GM21529 (cell line): Measurements from ENCODE around the gene CUZD1.
A peak's percentile ranks its signal among the peaks of the same experiment; 100 is the strongest.
"Not testable (repeated sequence)": the region's sequence is repeated elsewhere in the genome, so short reads cannot be mapped to it uniquely, and the experiment has no call there.

Experiments
- ATAC-seq: cut with Tn5 transposase; IDR thresholded peaks from one replicate; pipeline ENCODE4 v1.9.1; 2021; ENCODE audit not compliant: unreplicated experiment

Gene CUZD1, protein sequence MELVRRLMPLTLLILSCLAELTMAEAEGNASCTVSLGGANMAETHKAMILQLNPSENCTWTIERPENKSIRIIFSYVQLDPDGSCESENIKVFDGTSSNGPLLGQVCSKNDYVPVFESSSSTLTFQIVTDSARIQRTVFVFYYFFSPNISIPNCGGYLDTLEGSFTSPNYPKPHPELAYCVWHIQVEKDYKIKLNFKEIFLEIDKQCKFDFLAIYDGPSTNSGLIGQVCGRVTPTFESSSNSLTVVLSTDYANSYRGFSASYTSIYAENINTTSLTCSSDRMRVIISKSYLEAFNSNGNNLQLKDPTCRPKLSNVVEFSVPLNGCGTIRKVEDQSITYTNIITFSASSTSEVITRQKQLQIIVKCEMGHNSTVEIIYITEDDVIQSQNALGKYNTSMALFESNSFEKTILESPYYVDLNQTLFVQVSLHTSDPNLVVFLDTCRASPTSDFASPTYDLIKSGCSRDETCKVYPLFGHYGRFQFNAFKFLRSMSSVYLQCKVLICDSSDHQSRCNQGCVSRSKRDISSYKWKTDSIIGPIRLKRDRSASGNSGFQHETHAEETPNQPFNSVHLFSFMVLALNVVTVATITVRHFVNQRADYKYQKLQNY

DNA sequence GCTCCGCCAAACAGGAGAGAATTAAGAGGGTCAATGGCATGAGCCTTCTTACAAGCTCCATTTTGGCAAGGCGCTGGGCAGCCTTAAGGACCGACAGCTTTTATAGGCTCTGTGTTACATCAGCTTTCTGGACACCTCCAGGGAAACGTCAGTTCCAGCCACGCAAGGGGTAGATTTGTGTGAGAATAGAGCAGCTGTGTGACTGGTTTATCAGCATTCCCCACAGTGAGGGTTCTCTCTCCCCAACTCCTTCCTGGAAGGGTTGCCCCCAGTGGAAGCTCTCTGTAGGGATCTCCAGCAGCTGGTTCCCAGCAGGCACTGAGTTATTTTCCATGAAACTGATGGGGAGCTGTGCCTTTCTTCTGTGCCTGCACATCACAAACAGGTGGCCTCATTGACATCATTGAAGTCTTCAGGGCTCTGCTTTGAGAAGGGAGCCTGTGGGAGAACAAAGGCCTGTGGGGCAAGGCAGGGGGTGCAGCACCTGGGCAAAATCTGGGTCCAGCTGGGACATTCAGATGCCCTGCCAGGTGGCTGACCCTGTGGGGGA lies at the start of gene CUZD1:
Gene CUZD1, minus strand, starts transcription at position 75 of the 550 bp plus-strand sequence. Its CDS starts 14 bp downstream, at position 61.
- no peak for ATAC-seq

DNA sequence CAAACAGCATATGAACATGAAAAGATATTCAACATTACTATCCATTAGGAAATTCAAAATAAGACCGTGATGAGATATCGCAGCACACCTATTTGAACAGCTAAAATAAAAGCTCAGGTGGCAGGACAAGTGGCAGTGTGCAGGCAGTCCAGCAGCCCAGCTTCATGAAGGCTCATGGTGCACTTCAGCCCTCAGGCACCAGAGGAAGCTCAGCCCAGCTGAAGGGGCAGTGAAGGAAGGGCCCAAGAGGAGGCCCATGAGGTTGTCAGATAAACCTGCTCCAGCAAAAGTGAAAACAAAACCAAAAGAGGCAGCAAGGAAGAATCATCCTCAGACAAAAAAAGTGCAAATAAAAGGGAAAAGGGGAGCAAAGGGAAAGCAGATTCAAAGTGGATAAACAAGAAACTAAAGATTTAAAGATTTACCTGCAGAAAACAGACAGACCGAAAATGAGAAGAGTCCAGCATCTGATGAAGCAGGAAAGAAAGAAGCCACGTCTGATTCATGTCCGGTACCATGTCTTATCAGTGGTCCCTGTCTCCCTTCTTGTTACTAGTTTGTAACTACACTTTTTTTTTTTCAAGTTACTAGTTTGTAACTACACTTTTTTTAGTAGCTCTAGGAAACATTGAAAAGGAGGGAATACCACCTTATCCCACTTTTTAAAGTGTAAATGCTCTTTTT lies 48.7 kb upstream of the CUZD1 start:
- no peak for ATAC-seq

DNA sequence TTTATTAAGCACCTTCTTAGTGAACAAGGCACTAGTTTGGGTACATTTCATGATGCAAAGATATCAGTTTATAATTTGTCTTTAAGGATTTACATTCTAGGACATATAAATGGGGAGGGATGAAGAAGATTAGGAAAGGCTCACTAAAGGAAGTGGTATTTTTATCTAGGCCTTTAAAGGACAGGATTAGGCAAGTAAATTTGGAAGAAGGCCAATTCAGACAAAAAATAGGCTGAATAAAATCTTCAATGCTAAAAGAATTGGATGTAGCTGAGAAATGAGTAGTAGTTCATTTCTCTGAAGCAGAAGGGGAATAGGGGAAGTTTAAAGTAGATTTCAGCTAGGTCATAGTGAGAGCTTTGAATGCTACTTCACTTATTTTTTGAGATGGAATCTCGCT lies 38.5 kb upstream of the CUZD1 start:
- ATAC-seq = no peak

DNA sequence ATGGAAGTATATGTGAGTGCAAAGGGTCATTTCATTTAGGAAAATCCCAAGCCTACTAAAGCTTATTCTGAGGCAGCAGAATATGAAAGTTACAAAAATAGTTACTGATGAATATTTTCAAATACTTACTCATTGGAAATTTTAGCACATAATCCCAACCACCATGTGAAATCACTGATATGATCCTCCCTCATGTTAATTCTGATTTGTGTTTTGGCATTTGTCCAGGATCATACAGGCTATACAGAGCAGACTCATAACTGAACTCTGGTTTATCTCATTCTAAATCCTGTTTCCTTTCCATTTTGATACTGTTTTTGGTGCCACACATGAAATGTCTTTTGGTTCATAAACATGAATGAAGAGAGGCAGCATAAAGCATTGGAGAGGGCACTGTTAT lies 37.1 kb upstream of the CUZD1 start:
- no peak for ATAC-seq

DNA sequence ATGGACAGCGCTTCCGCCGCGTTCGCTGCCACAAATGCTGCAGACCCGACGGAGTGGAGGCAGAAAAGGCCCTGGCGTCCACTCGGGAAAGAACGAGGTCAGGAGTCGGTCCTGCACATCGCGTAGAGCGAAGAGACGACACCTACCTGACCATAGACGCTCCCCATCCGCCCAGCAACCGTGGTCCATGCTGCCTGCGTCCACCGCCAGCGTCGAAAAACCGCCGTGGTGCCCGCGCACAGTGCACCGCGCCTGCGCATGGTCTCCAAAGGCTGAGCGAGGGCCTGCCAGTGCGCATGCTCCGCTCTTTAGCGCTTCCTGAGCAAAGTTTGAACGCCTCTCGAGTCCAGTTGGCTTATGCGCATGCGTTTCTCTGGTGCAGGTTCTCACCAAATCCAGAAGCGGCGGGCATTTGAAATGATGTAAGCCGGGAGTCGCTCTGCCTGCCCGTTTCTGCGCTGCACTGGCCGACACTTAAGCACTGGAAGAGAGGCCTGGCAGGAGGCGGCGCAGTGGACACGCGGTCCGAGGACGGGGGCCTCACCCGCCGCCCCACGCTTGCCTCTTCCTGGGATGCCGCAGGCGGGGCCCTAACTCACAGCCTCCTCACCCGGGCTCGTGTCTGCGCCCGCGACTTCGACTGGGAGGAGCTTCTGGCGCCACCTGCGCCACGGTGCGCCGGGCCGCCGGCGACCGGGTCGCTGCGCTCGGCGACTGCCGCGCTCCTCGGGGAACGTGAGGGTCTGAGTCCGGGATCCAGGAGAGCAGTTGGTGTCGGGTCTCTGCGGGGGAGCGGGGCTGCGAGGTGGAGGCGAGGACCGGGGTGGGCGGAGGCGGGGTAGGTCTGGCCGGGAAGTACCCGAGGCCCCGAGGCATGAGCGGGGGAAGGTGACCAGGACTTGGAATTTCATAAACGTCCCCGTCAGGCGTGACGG lies 33.9 kb upstream of the CUZD1 start, which contains the start of gene FAM24B:
Gene FAM24B, minus strand, starts transcription at position 243 of the 935 bp plus-strand sequence. CDS start 29,066 bp downstream, outside the sequence.
- ATAC-seq = peak; percentile 82

DNA sequence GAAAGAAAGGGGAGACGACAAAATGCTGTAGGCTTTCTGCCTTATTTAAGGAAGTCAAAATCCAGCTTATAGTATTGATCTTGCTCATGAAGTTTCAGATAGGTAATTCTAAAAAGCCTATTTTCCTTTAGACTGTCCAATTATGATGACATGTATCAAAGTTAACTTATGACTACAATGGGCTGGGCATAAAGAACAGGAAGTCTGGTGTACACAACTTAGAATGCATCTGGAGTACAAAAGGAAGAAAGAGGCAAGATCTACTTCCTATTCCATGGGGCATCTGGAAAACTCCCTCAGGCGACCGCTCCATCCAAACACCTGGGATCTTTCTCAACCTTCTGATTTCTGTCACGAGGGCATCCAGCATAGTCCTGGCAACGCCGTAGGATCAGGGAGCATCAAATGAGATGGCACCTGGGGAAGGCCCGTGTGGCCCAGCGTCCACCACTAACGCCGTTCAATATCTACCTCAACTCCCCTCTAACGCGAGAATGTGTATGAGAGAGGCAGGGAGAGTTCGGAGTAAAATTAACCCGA lies 33.2 kb upstream of the CUZD1 start:
- peak; percentile 9 for ATAC-seq

DNA sequence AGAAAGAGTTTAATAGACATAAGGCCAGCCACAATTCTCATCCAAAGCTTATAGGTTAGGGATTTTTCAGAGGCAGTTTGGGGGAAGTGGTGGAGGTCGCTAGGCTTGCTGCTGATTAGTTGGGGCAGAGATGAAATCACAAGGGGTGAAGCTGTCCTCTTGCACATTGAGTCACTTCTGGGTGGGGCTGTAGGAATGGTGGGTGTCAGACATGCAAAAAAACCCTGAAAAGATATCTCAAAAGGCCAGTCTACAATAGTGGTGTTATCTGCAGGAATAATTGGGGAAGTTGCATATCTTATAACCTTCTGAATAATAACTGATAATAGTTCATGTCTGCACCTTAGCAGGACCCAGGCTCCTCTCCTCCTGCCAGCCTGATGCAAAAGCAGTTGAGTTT lies 31.6 kb upstream of the CUZD1 start:
- no peak for ATAC-seq

DNA sequence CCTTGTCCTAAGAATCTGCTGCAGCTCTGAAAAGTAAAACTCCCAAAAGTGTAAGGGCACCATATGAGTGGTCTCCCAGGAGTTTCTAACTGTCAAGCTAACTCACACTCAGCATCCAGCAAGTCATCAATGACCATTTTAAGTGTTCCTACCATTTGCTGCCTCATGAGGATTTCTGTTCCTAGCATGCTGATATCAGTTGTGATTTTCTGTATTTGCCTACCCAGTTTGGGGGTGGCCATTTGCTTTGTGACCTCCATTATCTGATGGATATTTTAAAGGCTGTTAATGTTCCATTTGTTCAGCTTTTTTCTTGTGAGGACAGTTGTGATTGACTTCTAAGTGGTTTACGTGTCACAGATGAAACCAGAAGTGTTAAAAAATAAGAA lies 30.8 kb upstream of the CUZD1 start:
- ATAC-seq = no peak

DNA sequence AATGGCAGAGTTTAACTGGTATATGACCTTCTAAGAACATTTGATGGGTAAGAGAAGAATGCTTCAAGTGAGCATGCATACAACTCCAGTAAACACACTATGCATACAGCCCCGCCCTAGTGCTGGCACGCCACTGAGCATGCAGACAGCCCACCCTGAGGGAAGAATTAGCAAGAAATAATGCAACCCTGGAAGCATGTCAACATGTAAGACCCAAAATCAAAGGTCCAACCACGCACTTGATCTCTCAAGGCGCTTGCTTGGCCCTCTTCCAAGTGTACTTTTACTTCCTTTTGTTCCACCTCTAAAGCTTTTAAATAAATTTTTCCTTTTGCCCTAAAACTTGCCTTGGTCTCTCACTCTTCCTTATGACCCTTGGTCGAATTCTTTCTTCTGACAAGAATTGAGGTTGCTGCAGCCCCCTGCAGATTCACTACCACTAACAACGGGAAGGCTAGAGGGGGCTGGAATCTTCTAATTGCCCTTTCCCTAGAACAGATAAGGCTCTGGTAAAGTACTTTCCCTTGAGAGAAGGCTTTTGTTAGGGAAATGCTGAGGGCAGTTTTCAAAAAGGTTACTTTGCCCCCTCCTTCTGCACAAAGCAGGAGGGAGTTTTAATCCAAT lies 30.3 kb upstream of the CUZD1 start:
- no peak for ATAC-seq

DNA sequence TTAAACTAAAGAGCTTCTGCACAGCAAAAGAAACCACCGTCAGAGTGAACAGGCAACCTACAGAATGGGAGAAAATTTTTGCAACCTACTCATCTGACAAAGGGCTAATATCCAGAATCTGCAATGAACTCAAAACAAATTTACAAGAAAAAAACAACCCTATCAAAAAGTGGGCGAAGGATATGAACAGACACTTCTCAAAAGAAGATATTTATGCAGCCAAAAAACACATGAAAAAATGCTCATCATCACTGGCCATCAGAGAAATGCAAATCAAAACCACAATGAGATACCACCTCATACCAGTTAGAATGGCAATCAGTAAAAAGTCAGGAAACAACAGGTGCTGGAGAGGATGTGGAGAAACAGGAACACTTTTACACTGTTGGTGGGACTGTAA lies 26.3 kb upstream of the CUZD1 start:
- not testable (repeated sequence) for ATAC-seq

DNA sequence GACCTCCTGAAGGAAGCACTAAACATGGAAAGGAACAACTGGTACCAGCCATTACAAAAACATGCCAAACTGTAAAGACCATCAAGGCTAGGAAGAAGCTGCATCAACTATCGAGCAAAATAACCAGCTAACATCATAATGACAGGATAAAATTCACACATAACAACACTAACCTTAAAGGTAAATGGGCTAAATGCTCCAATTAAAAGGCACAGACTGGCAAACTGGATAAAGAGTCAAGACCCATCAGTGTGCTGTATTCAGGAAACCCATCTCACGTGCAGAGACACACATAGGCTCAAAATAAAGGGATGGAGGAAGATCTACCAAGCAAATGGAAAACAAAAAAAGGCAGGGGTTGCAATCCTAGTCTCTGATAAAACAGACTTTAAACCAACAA lies 23.1 kb upstream of the CUZD1 start:
- not testable (repeated sequence) for ATAC-seq

DNA sequence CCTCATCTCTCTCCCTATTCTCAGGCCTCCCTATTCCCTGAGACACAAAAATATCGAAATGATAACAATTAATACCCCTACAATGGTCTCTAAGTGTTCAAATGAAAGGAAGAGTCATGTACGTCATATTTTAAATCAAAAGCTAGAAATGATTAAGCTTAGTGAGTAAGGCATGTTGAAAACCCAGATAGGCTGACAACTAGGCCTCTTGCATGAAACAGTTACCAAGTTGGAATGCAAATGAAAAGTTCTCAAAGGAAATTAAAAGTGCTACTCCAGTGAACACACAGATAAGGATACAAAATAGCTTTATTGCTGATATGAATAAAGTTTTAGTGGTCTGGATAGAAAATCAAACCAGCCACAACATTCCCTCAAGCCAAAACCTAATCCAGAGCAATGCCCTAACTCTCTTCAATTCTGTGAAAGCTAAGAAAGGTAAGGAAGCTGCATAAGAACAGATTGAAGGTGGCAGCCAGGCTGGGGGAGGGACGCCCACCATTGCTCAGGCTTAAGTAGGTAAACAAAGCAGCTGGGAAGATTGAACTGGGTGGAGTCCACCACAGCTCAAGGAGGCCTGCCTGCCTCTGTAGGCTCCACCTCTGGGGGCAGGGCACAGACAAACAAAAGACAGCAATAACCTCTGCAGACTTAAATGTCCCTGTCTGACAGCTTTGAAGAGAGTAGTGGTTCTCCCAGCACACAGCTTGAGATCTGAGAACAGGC lies 21.3 kb upstream of the CUZD1 start:
- ATAC-seq = not testable (repeated sequence)

DNA sequence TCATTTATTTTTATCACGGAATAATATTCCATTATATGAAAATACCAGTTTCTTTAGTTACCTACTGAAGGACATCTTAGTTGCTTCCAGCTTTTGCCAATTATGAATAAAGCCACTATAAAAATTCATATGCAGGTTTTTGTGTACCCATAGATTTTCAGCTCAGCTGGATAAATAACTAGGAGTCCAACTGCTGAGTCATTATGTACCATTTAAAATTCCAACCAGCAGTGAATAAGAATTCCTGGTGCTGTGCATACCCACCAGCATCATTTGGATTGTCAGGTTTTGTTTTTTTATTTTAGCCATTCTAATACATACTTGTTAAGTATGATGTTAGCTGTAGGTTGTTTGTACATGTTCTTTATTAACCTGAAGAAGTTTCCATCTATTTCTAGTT lies 19.2 kb upstream of the CUZD1 start:
- no peak for ATAC-seq

DNA sequence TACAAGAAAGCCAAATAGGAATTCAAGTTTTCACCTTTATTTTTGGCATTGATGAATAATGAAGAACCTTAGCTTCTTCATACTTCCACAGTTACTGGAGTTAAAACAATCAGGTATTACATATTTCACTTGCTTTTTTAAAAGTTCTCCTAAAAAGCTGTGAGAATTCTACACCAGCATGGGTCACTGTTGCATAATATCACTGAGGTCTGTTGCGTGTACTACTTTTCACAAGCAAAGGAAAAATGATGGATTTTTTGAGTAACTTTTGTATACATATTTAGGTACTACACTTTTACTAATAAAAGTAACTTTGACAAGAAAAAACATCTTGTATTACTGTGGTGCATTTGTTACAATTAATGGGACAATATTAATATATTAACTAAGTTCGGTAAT lies 18.5 kb upstream of the CUZD1 start:
- no peak for ATAC-seq

DNA sequence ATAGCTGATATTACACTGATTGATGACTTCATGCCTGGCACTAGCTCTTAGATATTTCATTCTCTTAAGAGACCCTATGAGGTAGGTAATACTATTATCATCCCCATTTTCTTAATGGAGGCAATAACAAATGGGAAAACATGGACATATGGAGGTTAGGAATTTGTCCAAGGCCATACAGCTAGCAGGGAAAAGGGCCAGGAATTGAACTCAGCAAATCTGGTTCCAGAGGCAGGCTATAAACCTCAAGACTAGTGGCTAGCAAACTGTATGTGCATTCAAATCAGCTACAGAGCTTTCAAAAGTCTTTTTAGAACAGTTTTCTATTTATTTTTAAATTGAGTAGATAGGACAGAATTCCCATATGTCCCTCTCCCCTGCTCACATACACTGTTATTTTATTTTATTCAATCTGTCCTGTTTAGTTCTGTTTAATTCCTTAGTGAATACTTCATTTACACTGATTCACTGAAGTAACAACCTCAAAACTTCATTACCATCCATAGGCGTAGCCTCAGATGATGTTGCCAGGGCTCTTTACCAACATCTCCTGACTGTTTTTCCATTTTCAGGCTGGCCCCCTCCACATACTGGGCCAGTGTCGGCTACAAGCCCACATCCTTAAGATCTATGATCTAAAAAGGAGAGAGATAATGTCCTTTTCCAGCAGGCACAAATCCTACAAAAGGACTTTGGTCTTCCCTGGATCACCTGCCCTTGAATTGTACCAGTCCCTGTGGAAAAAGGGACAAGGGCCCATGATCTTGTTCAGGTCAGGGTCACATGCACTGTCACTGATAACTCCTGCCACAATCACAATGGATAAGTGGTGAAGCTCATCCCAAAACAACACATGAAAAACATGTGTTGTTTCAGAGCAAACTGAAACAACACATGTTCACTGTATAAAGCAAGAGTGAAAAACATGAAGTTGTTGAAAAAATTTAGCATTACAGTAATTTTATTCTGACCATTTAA lies 17.8 kb upstream of the CUZD1 start:
- ATAC-seq = no peak

DNA sequence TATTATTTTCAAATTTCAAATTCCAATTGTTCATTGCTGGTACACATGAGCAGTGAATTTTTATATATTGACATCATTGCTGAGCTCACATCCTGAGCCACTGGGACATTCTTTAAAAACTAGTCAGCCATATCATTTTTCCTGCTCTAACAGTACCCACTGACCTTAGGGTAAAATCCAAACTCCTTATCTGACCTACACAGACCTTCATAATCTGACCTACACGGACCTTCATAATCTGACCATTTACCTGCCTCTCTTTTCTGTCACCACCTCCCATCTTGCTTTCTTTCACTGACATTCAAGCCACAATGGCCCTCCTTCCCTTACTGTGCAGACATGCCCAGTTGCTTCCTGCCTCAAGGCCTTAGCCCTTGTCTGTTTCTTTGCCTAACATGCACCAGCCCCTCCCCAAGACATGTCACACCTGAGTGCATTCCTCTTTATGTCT lies 16.1 kb upstream of the CUZD1 start:
- ATAC-seq = no peak

DNA sequence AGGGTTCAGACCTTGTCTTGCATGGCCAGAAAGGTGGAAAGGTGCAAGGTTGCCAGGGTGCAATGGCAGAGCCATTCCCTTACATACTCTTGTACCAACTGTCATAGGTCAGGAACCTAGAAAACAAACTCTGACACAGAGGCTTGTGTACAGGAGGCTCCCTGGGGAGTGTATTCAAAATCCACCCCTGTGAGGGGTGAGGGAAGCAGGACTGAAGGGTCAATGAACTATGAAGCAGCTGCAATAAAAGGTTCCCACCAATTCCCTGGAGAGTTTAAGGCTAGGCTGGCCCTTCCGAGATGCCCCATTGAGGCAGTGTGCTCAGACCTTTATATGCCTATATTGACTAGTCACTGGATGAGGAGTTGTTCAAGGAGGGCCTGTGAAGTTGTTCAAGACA lies 13.9 kb upstream of the CUZD1 start:
- ATAC-seq = no peak

DNA sequence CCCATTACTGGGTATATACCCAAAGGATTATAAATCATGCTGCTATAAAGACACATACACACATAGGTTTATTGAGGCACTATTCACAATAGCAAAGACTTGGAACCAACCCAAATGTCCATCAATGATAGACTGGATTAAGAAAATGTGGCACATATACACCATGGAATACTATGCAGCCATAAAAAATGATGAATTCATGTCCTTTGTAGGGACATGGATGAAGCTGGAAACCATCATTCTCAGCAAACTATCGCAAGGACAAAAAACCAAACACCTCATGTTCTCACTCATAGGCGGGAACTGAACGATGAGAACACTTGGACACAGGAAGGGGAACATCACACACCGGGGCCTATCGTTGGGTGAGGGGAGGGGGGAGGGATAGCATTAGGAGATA lies 12.4 kb upstream of the CUZD1 start:
- not testable (repeated sequence) for ATAC-seq
